ENCODE measurements around the gene DCUN1D3. TPM values are rescaled to one million over a fixed set of nuclear protein-coding genes. Genes with fewer than 3 reads are reported as not detected.

The DCUN1D3 gene
- total RNA-seq, 1 donor, result 30.2 TPM

GRCh38 chr16:20871941-20872815 is 28.0 kb downstream of the DCUN1D3 start:
- TF ChIP-seq CTCF (IDR thresholded peaks at IDR 0.05; ENCODE audit: insufficient read depth, low read length), result no peak
- no peak overlapping the region for H3K4me3 ChIP-seq (ENCODE audit: low read depth, low read length)
- no peak for DNase-seq (ENCODE audit: low read depth)

- TF ChIP-seq CTCF (IDR thresholded peaks at IDR 0.05; ENCODE audit: insufficient read depth, low read length), result no peak
- DNase-seq (ENCODE audit: low read depth), result peak; percentile 54
These were observed 28.9 kb downstream of the DCUN1D3 start for GRCh38 chr16:20871258-20871657.

GRCh38 chr16:20870122-20870820 is 29.9 kb downstream of the DCUN1D3 start:
- no peak for TF ChIP-seq CTCF (IDR thresholded peaks at IDR 0.05; ENCODE audit: insufficient read depth, low read length)
- H3K4me3 ChIP-seq (ENCODE audit: low read depth, low read length), result no peak overlapping the region
- DNase-seq (ENCODE audit: low read depth), result no peak

More at GRCh38 chr16:20871258-20871657, 28.9 kb downstream of the DCUN1D3 start:
- H3K4me3 ChIP-seq (ENCODE audit: low read depth, low read length), result no peak overlapping the region

- no peak overlapping the region for H3K4me3 ChIP-seq (ENCODE audit: low read depth, low read length)
- DNase-seq (ENCODE audit: low read depth), result peak; percentile 81
- TF ChIP-seq CTCF (IDR thresholded peaks at IDR 0.05; ENCODE audit: insufficient read depth, low read length), result peak; percentile 2
These were observed 31.3 kb downstream of the DCUN1D3 start for GRCh38 chr16:20868890-20869289.

- TF ChIP-seq CTCF (IDR thresholded peaks at IDR 0.05; ENCODE audit: insufficient read depth, low read length), result no peak
- no peak overlapping the region for H3K4me3 ChIP-seq (ENCODE audit: low read depth, low read length)
- peak; percentile 71 for DNase-seq (ENCODE audit: low read depth)
These were observed 32.6 kb downstream of the DCUN1D3 start for GRCh38 chr16:20867585-20867984.

GRCh38 chr16:20866801-20867200 is 33.4 kb downstream of the DCUN1D3 start:
- no peak for TF ChIP-seq CTCF (IDR thresholded peaks at IDR 0.05; ENCODE audit: insufficient read depth, low read length)
- no peak for DNase-seq (ENCODE audit: low read depth)
- H3K4me3 ChIP-seq (ENCODE audit: low read depth, low read length), result no peak overlapping the region
